H9 (cell line): Measurements from ENCODE around the gene ALKBH2. TPM values are rescaled to one million over a fixed set of nuclear protein-coding genes. Genes with fewer than 3 reads are reported as not detected.

Experiments used
- DNase-seq: peaks from one replicate; pipeline ENCODE4 v3.0.0-alpha.2; 2017
- H2AFZ ChIP-seq: one replicate; pipeline ENCODE4 v1.6.1; 2013; ENCODE audit warnings: mild to moderate bottlenecking, low read length, control low read depth, moderate library complexity
- H2AK5ac ChIP-seq: 2 replicates; pipeline ENCODE4 v1.6.1; 2013; ENCODE audit warnings: low read length, control low read depth, mixed read lengths; ENCODE audit not compliant: insufficient read length
- H2BK120ac ChIP-seq: one replicate; pipeline ENCODE4 v1.6.1; 2013; ENCODE audit warnings: low read depth, mild to moderate bottlenecking, low read length, control low read depth, inconsistent platforms; ENCODE audit not compliant: poor library complexity, severe bottlenecking
- H2BK12ac ChIP-seq: 2 replicates; pipeline ENCODE4 v1.6.1; 2013; ENCODE audit warnings: low read length, control low read depth, mixed read lengths, low read depth; ENCODE audit not compliant: insufficient read length
- H2BK15ac ChIP-seq: 2 replicates; pipeline ENCODE4 v1.6.1; 2013; ENCODE audit warnings: low read depth, low read length, control low read depth
- H2BK20ac ChIP-seq: one replicate; pipeline ENCODE4 v1.6.1; 2013; ENCODE audit warnings: low read depth, mild to moderate bottlenecking, low read length, control low read depth, inconsistent platforms; ENCODE audit not compliant: poor library complexity, severe bottlenecking
- H2BK5ac ChIP-seq: 2 replicates; pipeline ENCODE4 v1.6.1; 2013; ENCODE audit warnings: low read length, control low read depth, mixed read lengths; ENCODE audit not compliant: insufficient read length
- H3K14ac ChIP-seq: 2 replicates; pipeline ENCODE4 v1.6.1; 2013; ENCODE audit warnings: low read length, control low read depth; ENCODE audit not compliant: insufficient read depth
- H3K18ac ChIP-seq: 2 replicates; pipeline ENCODE4 v1.6.1; 2013; ENCODE audit warnings: low read depth, mild to moderate bottlenecking, mixed read lengths, low read length, control low read depth; ENCODE audit not compliant: insufficient read length
- H3K23ac ChIP-seq: 2 replicates; pipeline ENCODE4 v1.6.1; 2013; ENCODE audit warnings: low read length, control low read depth, mixed read lengths, low read depth; ENCODE audit not compliant: insufficient read length
- H3K23me2 ChIP-seq: 2 replicates; pipeline ENCODE4 v1.6.1; 2013; ENCODE audit warnings: low read depth, mild to moderate bottlenecking, mixed read lengths, low read length, control low read depth; ENCODE audit not compliant: insufficient read length, poor library complexity, severe bottlenecking
- H3K27ac ChIP-seq: 2 replicates; pipeline ENCODE4 v1.5.1; 2013; ENCODE audit warnings: low read length, control low read depth, mixed read lengths, low read depth; ENCODE audit not compliant: insufficient read length
- H3K27me3 ChIP-seq: 2 replicates; pipeline ENCODE4 v1.6.1; 2013; ENCODE audit warnings: low read length, control low read depth, inconsistent platforms; ENCODE audit not compliant: insufficient read depth
- H3K4ac ChIP-seq: 2 replicates; pipeline ENCODE4 v1.6.1; 2013; ENCODE audit warnings: low read depth, mild to moderate bottlenecking, control low read depth, inconsistent platforms, low read length, moderate library complexity
- H3K4me1 ChIP-seq: 2 replicates; pipeline ENCODE4 v1.6.1; 2013; ENCODE audit warnings: low read length, control low read depth, inconsistent platforms; ENCODE audit not compliant: insufficient read depth
- H3K4me2 ChIP-seq: 2 replicates; pipeline ENCODE4 v1.6.1; 2013; ENCODE audit warnings: low read length, control low read depth, mixed read lengths; ENCODE audit not compliant: insufficient read length, insufficient read depth
- H3K56ac ChIP-seq: 2 replicates; pipeline ENCODE4 v1.6.1; 2013; ENCODE audit warnings: low read depth, mild to moderate bottlenecking, mixed read lengths, low read length, control low read depth; ENCODE audit not compliant: insufficient read length
- H3K79me1 ChIP-seq: 2 replicates; pipeline ENCODE4 v1.6.1; 2013; ENCODE audit warnings: low read depth, mild to moderate bottlenecking, moderate library complexity, low read length, control low read depth, inconsistent platforms; ENCODE audit not compliant: insufficient read depth, poor library complexity, severe bottlenecking
- H3K79me2 ChIP-seq: 2 replicates; pipeline ENCODE4 v1.6.1; 2013; ENCODE audit warnings: low read length, control low read depth, inconsistent platforms; ENCODE audit not compliant: insufficient read depth
- H3K9ac ChIP-seq: 2 replicates; pipeline ENCODE4 v1.6.1; 2013; ENCODE audit warnings: low read length, control low read depth, mixed read lengths; ENCODE audit not compliant: insufficient read length; ENCODE audit errors: extremely low read depth
- H3K9me3 ChIP-seq: one replicate; pipeline ENCODE4 v1.6.1; 2013; ENCODE audit warnings: low read depth, low read length, inconsistent platforms; ENCODE audit not compliant: control insufficient read depth
- H3T11ph ChIP-seq: one replicate; pipeline ENCODE4 v1.6.1; 2013; ENCODE audit warnings: mild to moderate bottlenecking, low read length, control low read depth, inconsistent platforms
- H4K20me1 ChIP-seq: one replicate; pipeline ENCODE4 v1.6.1; 2013; ENCODE audit not compliant: control insufficient read depth, insufficient read length, insufficient read depth
- H4K5ac ChIP-seq: 2 replicates; pipeline ENCODE4 v1.6.1; 2013; ENCODE audit warnings: low read depth, mild to moderate bottlenecking, mixed read lengths, low read length, control low read depth; ENCODE audit not compliant: insufficient read length
- H4K8ac ChIP-seq: replicated peaks from 2 replicates; pipeline ENCODE4 v1.6.1; 2013; ENCODE audit warnings: low read length, control low read depth, mixed read lengths, low read depth; ENCODE audit not compliant: insufficient read length
- H4K91ac ChIP-seq: 2 replicates; pipeline ENCODE4 v1.6.1; 2013; ENCODE audit warnings: low read depth, mild to moderate bottlenecking, moderate library complexity, mixed read lengths, low read length, control low read depth; ENCODE audit not compliant: insufficient read length
- H3K27ac Mint-ChIP-seq, 3 experiments: 2 replicates in 2 of 3; 3 replicates in 1 of 3; pipeline ENCODE4 v1.8.0; 2020 to 2021; ENCODE audit warnings: mixed read lengths in 3 of 3, mild to moderate bottlenecking in 1 of 3, moderate library complexity in 1 of 3
- H3K27me3 Mint-ChIP-seq: 2 replicates; pipeline ENCODE4 v1.8.0; 2021; ENCODE audit warnings: low read depth, mild to moderate bottlenecking, moderate library complexity, mixed read lengths
- H3K36me3 Mint-ChIP-seq, 3 experiments: 2 replicates in 2 of 3; 3 replicates in 1 of 3; pipeline ENCODE4 v1.8.0; 2020 to 2021; ENCODE audit warnings: low read depth in 3 of 3, mixed read lengths in 3 of 3; ENCODE audit not compliant: insufficient read depth in 1 of 3
- H3K4me1 Mint-ChIP-seq, 2 experiments: 2 replicates each; pipeline ENCODE4 v1.8.0; 2020; ENCODE audit warnings: mixed read lengths in 2 of 2
- H3K4me3 Mint-ChIP-seq, 2 experiments: 2 replicates in 1 of 2; 3 replicates in 1 of 2; pipeline ENCODE4 v1.8.0; 2020 to 2021; ENCODE audit warnings: mild to moderate bottlenecking in 2 of 2, mixed read lengths in 2 of 2, moderate library complexity in 1 of 2
- H3K9me3 Mint-ChIP-seq, 2 experiments: 2 replicates in 1 of 2; 3 replicates in 1 of 2; pipeline ENCODE4 v1.8.0; 2020; ENCODE audit warnings: mild to moderate bottlenecking in 2 of 2, mixed read lengths in 2 of 2, moderate library complexity in 1 of 2
- WGBS: extraction: QIAGEN DNeasy Blood & Tissue Kit; methylation state at CpG from one replicate; pipeline ENCODE4 v1.1.7; 2013; ENCODE audit warnings: missing lambda C conversion rate, low lambda C conversion rate, mixed read lengths; ENCODE audit not compliant: insufficient read length; ENCODE audit errors: extremely low coverage; 5-methylcytosine and 5-hydroxymethylcytosine counted together
- long read RNA-seq: library from polyadenylated mRNA; unstranded; transcript quantifications from one replicate; pipeline ENCODE4 v2.0.0, GENCODE V29; 2020
- total RNA-seq: library from RNA; stranded (reverse); gene quantifications from 2 replicates; pipeline ENCODE4 v1.2.1, GENCODE V29; 2021
- TF ChIP-seq, protein P1 (sequence below): fragments of 200-600 bp; sonication (generic); conservative IDR thresholded peaks from 3 replicates; pipeline ENCODE4 v1.8.0; 2021; ENCODE audit warnings: antibody characterized with exemption, mild to moderate bottlenecking

The ALKBH2 gene
- total RNA-seq, result 23.7 and 24.4 TPM in 2 replicates
- long read RNA-seq, transcript ALKBH2-201 (4 exons, 1,030 nt), result minor isoform, 8 of 104 reads
- long read RNA-seq, transcript ALKBH2-203 (2 exons, 574 nt), result minor isoform, 10 of 104 reads
- long read RNA-seq, transcript ALKBH2-202 (4 exons, 1,159 nt), result major isoform, 30 of 104 reads
- long read RNA-seq, partial matches to known transcripts, result 29 of 104 reads
- long read RNA-seq, other reads (novel, unspliced or antisense), result 26 of 104 reads

DNA sequence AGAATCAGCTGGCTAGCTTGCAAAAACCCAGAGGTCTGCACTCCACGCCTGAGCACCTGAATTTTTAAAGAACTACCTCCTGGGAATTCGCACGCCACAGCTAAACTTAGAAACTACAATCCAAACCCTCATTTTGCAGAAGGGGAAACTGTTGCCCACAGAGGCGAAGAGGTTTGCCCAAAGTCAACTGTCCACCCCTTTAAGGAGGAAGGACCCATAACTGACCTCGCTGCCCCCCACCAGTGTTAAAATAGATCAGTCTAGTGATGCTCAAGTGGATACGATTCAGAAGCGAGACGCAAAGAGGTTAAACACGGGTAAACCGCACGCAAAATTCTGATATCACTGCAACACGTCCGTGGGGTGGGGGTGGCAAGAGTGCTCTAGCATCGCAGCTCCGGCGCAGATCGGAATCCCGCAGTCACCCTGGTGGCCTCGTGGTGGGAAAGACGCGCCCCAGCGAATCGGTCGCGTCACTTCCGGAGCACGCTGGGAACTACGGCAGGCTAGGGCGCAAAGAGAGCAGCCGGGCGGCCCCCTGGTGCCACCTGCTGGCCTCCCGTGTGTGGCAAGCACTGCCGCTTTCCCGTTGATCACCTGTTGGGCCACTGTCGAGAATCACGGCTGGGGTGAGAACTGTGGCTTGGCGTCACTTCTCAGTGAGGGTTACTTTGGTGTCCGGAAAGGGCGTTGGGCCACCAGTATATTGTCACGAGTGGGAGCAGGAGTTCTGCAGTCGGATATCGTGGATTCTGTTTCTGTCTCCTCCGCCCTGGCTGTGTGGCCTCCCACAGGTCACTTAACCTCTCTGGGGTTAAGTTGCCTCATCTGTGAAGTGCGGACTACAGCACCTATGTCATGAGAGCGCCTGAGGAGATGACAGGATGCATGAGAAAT lies at the start of gene ALKBH2:
TSS of gene ALKBH2 (minus strand) at position 451 of the 897 bp plus-strand sequence. CDS start 686 bp downstream, outside the sequence.
- Histone ChIP-seq H4K91ac (no peak within 1 kb of the TSS), H2BK20ac (no peak within 1 kb of the TSS), H3K4me1 (no peaks in the 10 kb centered on the region), H2BK120ac (no peak within 1 kb of the TSS), H3T11ph (no peak within 1 kb of the TSS), H2BK5ac (no peak within 1 kb of the TSS), H3K4me2 (peak within 1 kb of the TSS; percentile 51), H3K79me2 (no peaks in the 10 kb centered on the region), H3K18ac (peak within 1 kb of the TSS; percentile 41), H3K23me2 (peaks cover 11% of the 10 kb centered on the region), H3K79me1 (peaks cover under 1% of the 10 kb centered on the region), H3K14ac (peak within 1 kb of the TSS; percentile 84; the same call in 1 of the 2 replicates), H3K56ac (no peak within 1 kb of the TSS), H4K8ac (no peak within 1 kb of the TSS), H3K23ac (no peak within 1 kb of the TSS), H3K27ac (no peak within 1 kb of the TSS), H3K27me3 (no peaks in the 10 kb centered on the region), H4K20me1 (no peaks in the 10 kb centered on the region), H3K9ac (no peak within 1 kb of the TSS), H2AK5ac (no peak within 1 kb of the TSS), H3K4ac (no peak within 1 kb of the TSS; the same call in 1 of the 2 replicates), H2BK15ac (no peak within 1 kb of the TSS), H3K9me3 (no peaks in the 10 kb centered on the region), H4K5ac (no peak within 1 kb of the TSS), H2BK12ac (no peak within 1 kb of the TSS), H2AFZ (no peak within 1 kb of the TSS)
- H3K4me1 Mint-ChIP-seq, result peaks cover 10 to 22% of the 10 kb centered on the region in 2 experiments; a peak in 2 of 4 replicates
- H3K4me3 Mint-ChIP-seq, result peak within 1 kb of the TSS; percentile 62 to 74
- DNase-seq, result peak; percentile 97
- H3K27ac Mint-ChIP-seq, result peak within 1 kb of the TSS in 2 of 3 experiments; percentile 80 to 89; a peak in 2 of 7 replicates
- H3K9me3 Mint-ChIP-seq, result no peaks in the 10 kb centered on the region
- H3K36me3 Mint-ChIP-seq, result peaks cover 12 to 39% (median 36%) of the 10 kb centered on the region in 3 experiments
- peaks cover 14% of the 10 kb centered on the region for H3K27me3 Mint-ChIP-seq
- TF ChIP-seq, protein P1, sequence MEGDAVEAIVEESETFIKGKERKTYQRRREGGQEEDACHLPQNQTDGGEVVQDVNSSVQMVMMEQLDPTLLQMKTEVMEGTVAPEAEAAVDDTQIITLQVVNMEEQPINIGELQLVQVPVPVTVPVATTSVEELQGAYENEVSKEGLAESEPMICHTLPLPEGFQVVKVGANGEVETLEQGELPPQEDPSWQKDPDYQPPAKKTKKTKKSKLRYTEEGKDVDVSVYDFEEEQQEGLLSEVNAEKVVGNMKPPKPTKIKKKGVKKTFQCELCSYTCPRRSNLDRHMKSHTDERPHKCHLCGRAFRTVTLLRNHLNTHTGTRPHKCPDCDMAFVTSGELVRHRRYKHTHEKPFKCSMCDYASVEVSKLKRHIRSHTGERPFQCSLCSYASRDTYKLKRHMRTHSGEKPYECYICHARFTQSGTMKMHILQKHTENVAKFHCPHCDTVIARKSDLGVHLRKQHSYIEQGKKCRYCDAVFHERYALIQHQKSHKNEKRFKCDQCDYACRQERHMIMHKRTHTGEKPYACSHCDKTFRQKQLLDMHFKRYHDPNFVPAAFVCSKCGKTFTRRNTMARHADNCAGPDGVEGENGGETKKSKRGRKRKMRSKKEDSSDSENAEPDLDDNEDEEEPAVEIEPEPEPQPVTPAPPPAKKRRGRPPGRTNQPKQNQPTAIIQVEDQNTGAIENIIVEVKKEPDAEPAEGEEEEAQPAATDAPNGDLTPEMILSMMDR, result peak; percentile 99
- no CpG with 5 or more reads among the region's 45 CpGs for WGBS
